GM18526 (cell line): ENCODE data around the gene ATXN7L2.

ENCODE experiments used
- POLR2A ChIP-seq: IDR thresholded peaks from 3 replicates; pipeline ENCODE4 v1.6.1; 2011; ENCODE audit not compliant: insufficient read length; ENCODE audit errors: extremely low read depth

The ATXN7L2 gene

DNA sequence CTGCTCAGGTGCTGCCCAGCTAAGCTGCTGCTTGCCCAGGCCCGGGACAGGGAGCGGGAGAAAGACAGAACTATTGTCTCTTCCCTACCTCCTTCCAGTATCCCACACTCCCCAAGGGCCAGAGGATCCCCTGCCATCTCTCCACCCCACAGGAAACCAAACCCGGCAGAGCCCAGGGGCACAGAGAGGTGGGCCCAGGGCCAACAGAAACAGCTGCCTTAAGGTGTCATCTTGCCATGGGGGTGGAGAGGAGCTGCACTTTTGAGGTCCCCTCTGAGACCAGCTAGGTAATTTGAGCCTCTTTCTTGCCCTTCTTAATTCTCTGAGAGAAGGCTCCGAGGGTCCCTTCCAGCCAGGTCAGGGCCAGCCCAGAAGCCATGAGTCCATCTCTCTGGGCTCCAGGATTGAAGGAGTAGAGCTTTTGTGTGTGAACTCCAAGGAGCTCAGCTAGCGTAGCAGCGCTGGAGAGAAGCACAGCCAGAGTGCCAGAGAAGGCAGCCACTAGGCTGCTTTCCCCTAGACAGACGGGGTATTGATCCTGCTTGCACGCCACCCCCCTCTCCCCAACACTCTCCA is 46.3 kb downstream of the ATXN7L2 start:
- TF ChIP-seq POLR2A, result no peak

DNA sequence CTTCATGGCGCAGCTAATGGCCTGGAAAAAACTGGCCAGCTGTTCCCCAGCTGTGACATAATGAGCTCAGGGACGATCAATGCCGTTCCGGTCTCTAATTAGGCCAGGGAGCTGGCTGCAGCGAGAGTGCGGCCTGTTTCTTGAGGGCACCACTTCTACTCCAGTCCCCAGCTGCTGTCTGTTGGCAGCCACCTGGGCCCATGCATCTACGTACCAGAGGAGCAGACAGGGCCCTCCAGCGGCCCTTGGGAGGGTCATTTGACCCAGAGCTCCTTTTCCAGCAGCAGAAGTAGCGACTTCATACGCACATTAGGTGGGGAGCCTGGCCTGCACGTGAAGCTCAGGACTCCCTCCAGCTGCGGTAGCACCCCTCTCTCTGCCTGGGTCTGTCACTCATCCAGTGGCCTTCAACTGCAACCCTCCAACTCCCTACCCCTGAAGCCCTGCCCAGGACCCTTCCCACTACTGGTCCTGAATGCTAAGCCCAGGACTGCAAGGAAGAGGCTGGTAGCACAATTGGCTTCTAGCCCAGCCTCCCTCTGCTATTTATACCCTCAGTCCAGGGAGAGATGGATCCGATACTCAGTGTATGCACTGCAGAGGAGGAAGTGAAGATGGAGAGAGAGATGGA is 46.9 kb downstream of the ATXN7L2 start:
- no peak for TF ChIP-seq POLR2A

DNA sequence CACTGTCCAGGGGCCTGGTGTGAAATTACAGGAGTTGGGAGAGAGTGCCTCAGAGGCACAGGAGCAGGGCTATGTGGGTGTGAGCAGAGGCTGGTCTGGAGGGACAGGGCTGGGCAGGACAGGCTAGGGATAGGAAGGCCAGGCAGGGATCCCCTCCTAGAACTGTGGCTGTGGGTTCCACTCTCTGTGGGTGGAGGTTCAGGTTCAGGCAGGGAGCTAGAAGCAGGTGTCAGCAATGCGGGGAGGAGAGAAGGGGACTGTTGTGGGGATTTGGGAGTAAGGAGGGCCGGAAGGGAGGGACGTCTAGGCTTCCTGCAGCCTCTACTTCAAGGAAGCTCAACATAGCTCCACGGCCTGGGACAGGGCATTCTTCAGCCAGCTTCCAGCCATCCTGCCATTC is 47.7 kb downstream of the ATXN7L2 start:
- TF ChIP-seq POLR2A, result no peak

DNA sequence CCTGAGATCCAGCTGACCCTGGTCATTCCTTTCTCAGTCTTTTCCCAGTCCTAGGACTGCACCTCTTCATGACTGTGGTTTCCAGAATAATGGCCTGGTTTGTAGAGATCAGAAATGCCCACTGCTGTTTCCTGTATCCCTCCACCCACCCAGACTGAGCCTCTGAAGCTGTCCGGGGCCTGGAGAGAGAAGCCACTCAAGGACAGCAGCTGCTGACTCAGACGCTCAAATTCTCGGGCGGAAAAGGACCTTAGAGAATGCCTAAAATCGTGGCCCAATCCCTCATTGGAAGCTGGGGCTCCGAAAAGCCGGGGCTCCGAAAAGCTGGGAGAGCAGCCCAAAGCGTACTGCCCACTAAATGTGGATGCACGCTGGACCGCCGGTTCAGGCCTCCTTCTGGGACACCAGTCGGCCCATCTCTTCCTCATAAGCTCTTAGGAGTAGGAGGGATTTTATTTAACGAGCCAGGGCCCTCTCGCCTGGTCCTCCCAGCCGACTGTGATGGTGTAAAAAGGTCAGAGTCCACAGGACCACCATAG is 48.2 kb downstream of the ATXN7L2 start:
- TF ChIP-seq POLR2A, result no peak

DNA sequence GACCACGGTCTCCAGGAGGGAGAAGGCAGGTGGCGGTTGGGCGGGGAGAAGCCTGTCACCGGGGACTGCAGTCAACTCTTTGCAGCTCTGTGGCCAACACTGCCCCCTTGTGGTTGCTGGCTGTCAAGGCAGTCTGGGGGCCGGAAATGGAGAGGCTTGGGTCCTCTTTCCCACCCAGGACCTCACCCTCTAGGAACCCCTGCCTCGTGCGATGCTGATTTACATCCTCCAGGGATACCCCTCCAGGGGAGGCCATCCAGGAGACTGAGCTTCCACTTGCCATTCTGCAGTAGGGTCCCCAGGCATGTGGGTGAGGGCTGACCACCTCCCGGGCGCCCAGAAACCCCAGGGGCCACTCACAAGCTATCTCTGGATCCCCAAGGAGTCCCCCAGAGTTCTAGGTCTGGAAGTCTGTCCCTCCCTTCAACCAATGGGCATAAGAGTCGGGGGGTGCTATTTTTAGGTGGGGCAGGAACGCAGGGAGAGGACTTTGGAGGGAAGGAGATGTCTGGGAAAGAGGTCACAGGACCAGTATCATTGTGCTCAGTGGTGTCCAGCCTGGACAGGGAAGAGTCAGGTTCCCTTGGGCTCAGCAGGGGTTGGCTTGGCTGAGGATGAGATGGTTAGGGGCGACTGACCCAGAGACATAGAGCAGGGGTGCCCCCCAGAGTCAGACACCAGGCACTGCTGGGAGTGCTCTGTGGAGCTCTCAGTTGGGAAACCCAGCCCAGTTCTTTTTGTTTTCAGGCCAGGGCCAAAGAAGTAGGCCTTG is 48.8 kb downstream of the ATXN7L2 start:
- no peak for TF ChIP-seq POLR2A

DNA sequence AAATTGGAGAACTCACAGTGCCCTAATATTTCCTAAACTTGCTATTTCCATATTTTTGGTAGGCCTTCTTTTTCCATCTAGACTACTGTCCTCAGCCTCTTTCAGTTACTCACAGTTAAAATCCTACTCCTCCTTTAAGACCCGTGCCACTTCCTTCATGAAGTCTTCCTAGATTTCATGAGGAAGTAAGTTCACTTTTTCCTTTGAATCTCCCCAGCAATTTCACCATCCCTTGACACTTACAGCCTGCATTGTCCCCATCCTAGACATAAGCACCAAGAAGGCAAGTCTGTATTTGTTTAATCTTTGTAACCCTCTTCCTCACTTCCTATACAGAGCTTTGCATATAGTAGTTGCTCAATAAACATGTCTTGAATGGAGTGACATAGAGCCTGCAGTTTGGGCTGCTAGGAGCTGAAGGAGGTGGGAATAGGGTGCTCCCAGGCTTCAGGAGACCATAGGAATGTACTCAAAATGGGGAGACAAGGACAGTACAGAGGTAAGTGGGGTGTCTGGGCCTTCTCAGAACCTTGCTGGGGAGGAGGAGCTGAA is 50.7 kb downstream of the ATXN7L2 start:
- no peak for TF ChIP-seq POLR2A

DNA sequence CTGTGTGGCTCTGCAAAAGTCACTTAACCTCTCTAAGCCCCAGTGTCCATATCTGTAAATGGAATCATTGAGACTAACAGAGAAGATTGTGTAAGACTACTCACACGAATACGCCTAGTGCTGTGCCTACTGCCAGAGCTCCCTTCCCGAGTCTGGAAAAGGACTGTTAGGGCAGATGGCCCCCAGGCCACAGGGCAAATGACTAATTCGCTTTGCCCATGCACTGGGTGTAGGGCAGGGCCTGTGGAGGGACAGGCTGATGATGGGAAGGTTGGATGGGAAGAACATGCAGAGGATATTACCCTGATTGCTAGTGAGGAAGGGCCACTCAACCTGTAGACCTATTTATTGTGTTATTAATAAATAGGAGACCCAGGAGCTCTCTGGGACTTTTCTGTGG is 51.8 kb downstream of the ATXN7L2 start:
- no peak for TF ChIP-seq POLR2A

DNA sequence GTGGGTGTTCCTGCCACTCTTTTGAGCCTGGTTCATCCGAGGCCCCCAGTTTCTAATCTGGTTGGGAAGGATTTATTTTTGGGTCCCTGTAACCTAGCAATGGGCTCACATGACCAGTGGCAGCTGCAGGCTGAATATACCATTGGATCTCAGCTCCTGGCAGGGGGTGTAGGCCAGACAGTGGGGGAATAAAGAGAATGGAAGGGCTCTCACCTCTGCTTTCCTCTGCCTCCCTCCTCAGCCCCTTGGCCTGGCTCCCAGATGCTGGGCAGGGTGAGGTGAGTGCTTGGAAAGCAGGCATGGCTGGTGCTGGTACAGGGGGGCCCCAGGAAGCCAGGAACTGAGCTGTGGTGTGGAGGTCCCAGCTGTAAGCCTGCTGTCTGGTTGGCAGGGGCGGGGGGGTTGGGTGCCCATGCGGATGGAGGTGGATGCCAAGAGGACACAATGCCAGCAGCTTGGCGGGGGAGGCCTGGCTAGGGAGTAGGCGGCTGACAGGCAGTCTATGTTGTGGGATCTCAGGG is 52.3 kb downstream of the ATXN7L2 start:
- TF ChIP-seq POLR2A, result no peak

DNA sequence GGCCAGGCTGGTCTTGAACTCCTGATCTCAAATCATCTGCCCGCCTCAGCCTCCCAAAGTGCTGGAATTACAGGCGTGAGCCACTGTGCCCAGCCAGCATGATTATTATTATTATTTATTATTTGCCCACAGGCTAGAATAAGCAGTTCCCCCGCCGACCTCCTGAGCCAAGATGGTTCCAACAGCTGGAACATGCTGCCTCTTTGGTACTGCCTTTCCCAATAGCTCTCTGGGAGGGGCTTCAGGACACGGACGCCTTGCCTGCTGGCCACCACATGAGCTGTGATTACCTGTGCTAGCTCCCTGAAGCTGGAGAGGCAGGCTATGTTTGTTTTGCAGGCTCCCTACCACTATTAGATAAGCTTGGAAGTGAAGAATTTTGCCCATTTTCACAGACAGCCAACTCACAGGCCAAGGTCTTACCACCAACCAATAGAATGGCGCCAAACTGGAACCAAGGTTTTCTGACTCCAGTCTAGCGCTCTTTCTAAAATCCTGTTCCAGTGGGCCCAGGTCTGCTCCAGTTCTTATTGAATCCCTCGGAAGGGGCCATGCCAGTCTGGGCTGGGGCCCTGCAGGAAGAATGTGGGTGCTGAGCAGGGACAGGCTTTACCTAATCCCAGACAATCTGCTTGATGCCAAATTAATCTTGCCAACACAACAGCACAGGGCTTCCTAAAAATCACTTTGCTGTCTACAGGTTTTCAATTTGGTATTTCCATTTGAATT is 53.9 kb downstream of the ATXN7L2 start:
- TF ChIP-seq POLR2A, result no peak

DNA sequence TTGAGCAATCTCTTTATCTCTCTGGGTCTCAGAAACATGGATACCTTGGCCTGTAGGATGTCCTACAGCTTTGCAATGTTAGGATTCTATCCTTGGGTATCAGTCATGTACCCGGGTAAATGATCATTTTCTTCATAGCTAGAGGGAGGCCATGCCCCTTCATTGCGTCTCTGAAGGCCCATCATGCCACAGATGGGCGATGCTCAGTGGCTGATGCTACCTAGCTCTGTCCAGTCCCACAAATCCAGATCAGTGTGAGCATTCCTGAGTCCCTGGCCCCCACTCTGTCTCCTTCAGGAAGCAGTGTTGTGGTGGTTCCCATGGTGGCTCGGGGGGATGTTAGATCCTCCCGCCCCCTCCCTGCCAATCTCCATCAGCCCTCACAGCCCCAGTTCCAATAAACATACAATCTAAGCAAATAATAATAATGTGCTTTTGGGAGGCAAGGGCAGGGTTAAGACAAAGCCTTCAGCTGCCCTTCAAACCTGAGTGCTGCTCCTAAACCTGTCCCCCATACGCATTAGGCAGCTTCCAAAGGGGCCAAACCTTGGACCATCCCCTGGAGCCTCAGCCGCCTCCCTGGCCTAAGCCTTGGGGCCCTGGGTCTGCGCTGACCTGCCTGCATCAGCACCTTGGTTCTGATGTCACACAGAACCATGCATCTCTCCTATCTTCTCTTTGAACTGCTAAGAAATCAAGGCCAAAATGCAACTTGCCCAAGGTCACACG is 55.3 kb downstream of the ATXN7L2 start:
- TF ChIP-seq POLR2A, result no peak

DNA sequence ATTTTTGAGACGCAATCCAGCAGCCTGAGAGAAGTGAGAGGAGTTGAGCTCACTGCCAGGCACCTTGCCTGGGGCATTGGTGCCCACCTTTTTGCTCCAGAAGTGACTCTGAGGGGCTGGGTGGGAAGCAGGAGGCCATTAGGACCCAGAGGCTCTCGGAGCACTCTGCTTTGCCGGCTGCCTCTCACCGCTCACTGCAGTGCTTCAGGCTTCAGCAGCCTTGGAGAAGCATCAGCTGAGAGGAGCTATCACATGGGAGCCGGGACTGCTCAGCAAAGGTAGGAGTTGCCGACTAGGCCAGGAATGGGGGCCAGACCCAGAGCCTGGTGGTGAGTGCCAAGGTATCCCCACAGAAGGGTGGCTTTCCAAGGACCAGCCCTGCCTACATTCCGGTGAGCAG is 56.0 kb downstream of the ATXN7L2 start, which contains the start of gene GPR61:
TSS of gene GPR61 (plus strand) at position 197 of the 400 bp plus-strand sequence. CDS start 3,151 bp downstream, outside the sequence.
- no peak for TF ChIP-seq POLR2A

DNA sequence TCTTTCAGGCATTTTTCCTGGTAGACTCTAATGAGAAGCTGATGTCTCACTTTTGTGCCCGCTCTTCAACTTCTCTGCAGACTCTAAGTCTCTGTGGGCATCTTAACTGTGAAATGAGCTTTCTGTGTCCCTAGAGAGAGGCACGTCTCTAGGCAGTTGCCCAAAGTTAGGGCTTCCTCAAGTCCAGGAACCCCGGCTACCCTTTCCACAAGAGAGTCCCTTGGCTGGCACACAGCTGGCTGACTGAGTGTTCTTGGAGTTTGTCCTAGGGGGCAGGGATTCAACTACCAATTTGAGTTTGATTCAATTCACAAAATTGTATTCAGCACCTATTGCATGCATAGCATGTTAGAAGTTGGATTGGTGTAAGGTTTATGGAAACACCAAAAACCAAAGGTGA is 57.4 kb downstream of the ATXN7L2 start:
- no peak for TF ChIP-seq POLR2A
